HG03520 (cell line): ENCODE results near the gene MORC1.

ENCODE experiments used
- ATAC-seq: cut with Tn5 transposase; IDR thresholded peaks from one replicate; pipeline ENCODE4 v1.9.1; 2021; ENCODE audit warnings: mild to moderate bottlenecking, moderate library complexity; ENCODE audit not compliant: unreplicated experiment

MORC1 gene

GRCh38 chr3:108947855-108948254 is 170.1 kb downstream of the MORC1 start:
- no peak for ATAC-seq

- ATAC-seq: no peak
Measured at GRCh38 chr3:108946292-108947285, 171.3 kb downstream of the MORC1 start.

GRCh38 chr3:108940568-108941263 is 177.2 kb downstream of the MORC1 start:
- no peak for ATAC-seq

- ATAC-seq: no peak
Measured at GRCh38 chr3:108940166-108940565, 177.8 kb downstream of the MORC1 start.

GRCh38 chr3:108936924-108937689 is 180.8 kb downstream of the MORC1 start:
- ATAC-seq: no peak

GRCh38 chr3:108931035-108931434 is 186.9 kb downstream of the MORC1 start:
- no peak for ATAC-seq

- ATAC-seq: no peak
Measured at GRCh38 chr3:108918866-108919265, 199.1 kb downstream of the MORC1 start.

GRCh38 chr3:108914774-108915641 is 202.9 kb downstream of the MORC1 start:
- ATAC-seq: peak; percentile 93

GRCh38 chr3:108909799-108910198 is 208.1 kb downstream of the MORC1 start:
- ATAC-seq: no peak
